Measurements from ENCODE around the gene CBX8. TPM values are rescaled to one million over a fixed set of nuclear protein-coding genes. Genes with fewer than 3 reads are reported as not detected.

Gene CBX8
- total and polyA plus RNA-seq, 2 donors (not counting 3 experiments of a cell fraction or from before 2014, with no cell fraction given) = 0.69 to 3.1 TPM

- no peak for DNase-seq (ENCODE audit: low read depth, low spot score)
- Histone ChIP-seq H3K4me1 (ENCODE audit: control insufficient read depth, extremely low read depth, insufficient read depth, low read length) (no peaks in the 10 kb centered on the region), H2AFZ (ENCODE audit: low read depth, low read length) (no peak overlapping the region), H3K9me3 (replicated peaks; ENCODE audit: control insufficient read depth, insufficient read depth, low read length) (no peaks in the 10 kb centered on the region), H4K20me1 (replicated peaks; ENCODE audit: control insufficient read depth, extremely low read depth, insufficient read depth, low read length) (no peaks in the 10 kb centered on the region), H3K4me3 (replicated peaks in 1 of 3; ENCODE audit: insufficient read depth in 1 of 3, low read depth in 1 of 3, low read length in 3 of 3) (no peak overlapping the region), H3K79me2 (ENCODE audit: control insufficient read depth, insufficient read depth, low read length) (no peaks in the 10 kb centered on the region), H3K9ac (replicated peaks; ENCODE audit: extremely low read depth, insufficient read depth, low read length) (no peak overlapping the region), H3K27me3 (ENCODE audit: control insufficient read depth in 2 of 2, insufficient read depth in 2 of 2, low read length in 2 of 2) (peaks cover 6 to 9% of the 10 kb centered on the region in 2 experiments), H3K4me2 (ENCODE audit: insufficient read depth, low read length) (no peak overlapping the region), H3K27ac (ENCODE audit: insufficient read depth, low read depth, low read length) (no peak overlapping the region), H3K36me3 (ENCODE audit: control insufficient read depth in 2 of 2, extremely low read depth in 1 of 2, insufficient read depth in 2 of 2, low read length in 2 of 2) (no peaks in the 10 kb centered on the region), H3K9me1 (replicated peaks; ENCODE audit: control insufficient read depth, extremely low read depth, insufficient read depth, low read length) (no peaks in the 10 kb centered on the region)
- CTCF ChIA-PET = interaction anchor here (1.0 to 1.4 kb wide), 2 partner anchors 8 to 12 kb away, joined by 3 to 8 read pairs; no protein-coding TSS in a partner anchor
- no peak for FAIRE-seq
- no TSS peak for BruUV-seq (replicated peaks)
- intact Hi-C loops (cut with micrococcal nuclease) = no loop called here
- POLR2A ChIA-PET = no interaction called here
- TF ChIP-seq MYC (IDR thresholded peaks at IDR 0.05; ENCODE audit: low read depth, low read length) = no peak
- TF ChIP-seq FOS (IDR thresholded peaks at IDR 0.05; ENCODE audit: borderline replicate concordance, insufficient read depth, low read length) = no peak
- TF ChIP-seq EZH2 (IDR thresholded peaks at IDR 0.05; ENCODE audit: borderline replicate concordance, low read depth, low read length, severe bottlenecking) = no peak
- TF ChIP-seq POLR2A (IDR thresholded peaks at IDR 0.05; ENCODE audit: low read depth, low read length) = no peak
- no peak for TF ChIP-seq GATA2 (IDR thresholded peaks at IDR 0.05; ENCODE audit: insufficient read depth, insufficient read length, low read depth, low read length)
- TF ChIP-seq, protein P1, sequence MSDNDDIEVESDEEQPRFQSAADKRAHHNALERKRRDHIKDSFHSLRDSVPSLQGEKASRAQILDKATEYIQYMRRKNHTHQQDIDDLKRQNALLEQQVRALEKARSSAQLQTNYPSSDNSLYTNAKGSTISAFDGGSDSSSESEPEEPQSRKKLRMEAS (IDR thresholded peaks at IDR 0.05; ENCODE audit: insufficient read depth, insufficient read length) = no peak
- no peak for TF ChIP-seq POLR2AphosphoS5 (IDR thresholded peaks at IDR 0.05; ENCODE audit: insufficient read depth, low read depth, low read length)
- no peak for TF ChIP-seq CTCF (IDR thresholded peaks at IDR 0.05; ENCODE audit: extremely low read depth in 1 of 2, insufficient read depth in 1 of 2, low read depth in 1 of 2, low read length in 2 of 2)
- no peak for TF ChIP-seq JUN (IDR thresholded peaks at IDR 0.05; ENCODE audit: borderline replicate concordance, insufficient read depth, insufficient read length, low read depth)
- dilution Hi-C loops (cut with MboI; ENCODE audit: extremely low pct_ligation_motif_present, low sequenced_read_pairs) = no loop called here
These were observed 42.5 kb downstream of the CBX8 start for GRCh38 chr17:79754370-79754769.
